Measurements from ENCODE around the gene DDIT4. TPM values are rescaled to one million over a fixed set of nuclear protein-coding genes. Genes with fewer than 3 reads are reported as not detected.

DDIT4 gene
- total and polyA plus RNA-seq, 9 of the 15 experiments (the other 6 are each of a cell fraction or from before 2014, with no cell fraction given): 8.2 to 675 (median 159) TPM

DNA sequence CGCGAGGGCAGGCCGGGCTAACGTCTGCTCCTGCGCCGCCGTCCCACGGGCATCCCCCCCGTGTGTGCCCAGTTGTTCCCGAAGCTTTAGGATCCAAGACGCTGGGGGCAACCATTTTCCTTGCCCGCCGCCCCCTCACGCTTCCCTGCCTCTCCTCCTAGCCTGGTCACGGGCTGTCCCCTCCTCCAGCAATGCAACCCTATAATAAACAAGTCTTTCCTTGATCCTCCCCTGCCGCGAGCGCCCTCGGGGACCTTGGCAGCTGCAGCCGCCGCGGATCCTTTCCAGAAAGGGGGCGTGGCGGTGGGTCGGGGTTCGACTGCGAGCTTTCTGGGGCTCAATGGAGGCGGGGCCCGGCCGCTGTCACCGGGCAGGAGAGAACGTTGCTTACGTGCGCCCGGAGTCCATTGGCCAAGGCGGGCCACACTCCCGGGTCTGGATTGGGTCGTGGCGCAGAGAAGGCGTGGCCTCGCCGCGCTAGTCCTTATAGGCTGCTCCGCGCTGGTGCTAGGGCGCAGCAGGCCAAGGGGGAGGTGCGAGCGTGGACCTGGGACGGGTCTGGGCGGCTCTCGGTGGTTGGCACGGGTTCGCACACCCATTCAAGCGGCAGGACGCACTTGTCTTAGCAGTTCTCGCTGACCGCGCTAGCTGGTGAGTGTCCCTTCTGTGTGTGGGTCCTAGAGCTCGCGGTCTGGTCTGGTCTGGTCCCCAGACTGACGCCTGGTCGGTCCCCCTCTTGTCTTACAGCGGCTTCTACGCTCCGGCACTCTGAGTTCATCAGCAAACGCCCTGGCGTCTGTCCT, at the start of gene DDIT4 (continued):
- TF ChIP-seq, protein P1, sequence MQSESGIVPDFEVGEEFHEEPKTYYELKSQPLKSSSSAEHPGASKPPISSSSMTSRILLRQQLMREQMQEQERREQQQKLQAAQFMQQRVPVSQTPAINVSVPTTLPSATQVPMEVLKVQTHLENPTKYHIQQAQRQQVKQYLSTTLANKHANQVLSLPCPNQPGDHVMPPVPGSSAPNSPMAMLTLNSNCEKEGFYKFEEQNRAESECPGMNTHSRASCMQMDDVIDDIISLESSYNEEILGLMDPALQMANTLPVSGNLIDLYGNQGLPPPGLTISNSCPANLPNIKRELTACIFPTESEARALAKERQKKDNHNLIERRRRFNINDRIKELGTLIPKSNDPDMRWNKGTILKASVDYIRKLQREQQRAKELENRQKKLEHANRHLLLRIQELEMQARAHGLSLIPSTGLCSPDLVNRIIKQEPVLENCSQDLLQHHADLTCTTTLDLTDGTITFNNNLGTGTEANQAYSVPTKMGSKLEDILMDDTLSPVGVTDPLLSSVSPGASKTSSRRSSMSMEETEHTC (IDR thresholded peaks at IDR 0.05): no peak
- TF ChIP-seq SIN3A (IDR thresholded peaks at IDR 0.05; ENCODE audit: borderline replicate concordance in 2 of 2, control insufficient read depth in 1 of 2, low read depth in 2 of 2, low read length in 2 of 2): peak; percentile 63 to 73
- TF ChIP-seq MAZ (CRISPR knock-in tag; conservative IDR thresholded peaks at IDR 0.05 in 1 of 2, IDR thresholded peaks at IDR 0.05 in 1 of 2): peak; percentile 86 to 93
- TF ChIP-seq, protein P2, sequence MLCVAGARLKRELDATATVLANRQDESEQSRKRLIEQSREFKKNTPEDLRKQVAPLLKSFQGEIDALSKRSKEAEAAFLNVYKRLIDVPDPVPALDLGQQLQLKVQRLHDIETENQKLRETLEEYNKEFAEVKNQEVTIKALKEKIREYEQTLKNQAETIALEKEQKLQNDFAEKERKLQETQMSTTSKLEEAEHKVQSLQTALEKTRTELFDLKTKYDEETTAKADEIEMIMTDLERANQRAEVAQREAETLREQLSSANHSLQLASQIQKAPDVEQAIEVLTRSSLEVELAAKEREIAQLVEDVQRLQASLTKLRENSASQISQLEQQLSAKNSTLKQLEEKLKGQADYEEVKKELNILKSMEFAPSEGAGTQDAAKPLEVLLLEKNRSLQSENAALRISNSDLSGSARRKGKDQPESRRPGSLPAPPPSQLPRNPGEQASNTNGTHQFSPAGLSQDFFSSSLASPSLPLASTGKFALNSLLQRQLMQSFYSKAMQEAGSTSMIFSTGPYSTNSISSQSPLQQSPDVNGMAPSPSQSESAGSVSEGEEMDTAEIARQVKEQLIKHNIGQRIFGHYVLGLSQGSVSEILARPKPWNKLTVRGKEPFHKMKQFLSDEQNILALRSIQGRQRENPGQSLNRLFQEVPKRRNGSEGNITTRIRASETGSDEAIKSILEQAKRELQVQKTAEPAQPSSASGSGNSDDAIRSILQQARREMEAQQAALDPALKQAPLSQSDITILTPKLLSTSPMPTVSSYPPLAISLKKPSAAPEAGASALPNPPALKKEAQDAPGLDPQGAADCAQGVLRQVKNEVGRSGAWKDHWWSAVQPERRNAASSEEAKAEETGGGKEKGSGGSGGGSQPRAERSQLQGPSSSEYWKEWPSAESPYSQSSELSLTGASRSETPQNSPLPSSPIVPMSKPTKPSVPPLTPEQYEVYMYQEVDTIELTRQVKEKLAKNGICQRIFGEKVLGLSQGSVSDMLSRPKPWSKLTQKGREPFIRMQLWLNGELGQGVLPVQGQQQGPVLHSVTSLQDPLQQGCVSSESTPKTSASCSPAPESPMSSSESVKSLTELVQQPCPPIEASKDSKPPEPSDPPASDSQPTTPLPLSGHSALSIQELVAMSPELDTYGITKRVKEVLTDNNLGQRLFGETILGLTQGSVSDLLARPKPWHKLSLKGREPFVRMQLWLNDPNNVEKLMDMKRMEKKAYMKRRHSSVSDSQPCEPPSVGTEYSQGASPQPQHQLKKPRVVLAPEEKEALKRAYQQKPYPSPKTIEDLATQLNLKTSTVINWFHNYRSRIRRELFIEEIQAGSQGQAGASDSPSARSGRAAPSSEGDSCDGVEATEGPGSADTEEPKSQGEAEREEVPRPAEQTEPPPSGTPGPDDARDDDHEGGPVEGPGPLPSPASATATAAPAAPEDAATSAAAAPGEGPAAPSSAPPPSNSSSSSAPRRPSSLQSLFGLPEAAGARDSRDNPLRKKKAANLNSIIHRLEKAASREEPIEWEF (CRISPR knock-in tag; IDR thresholded peaks at IDR 0.05): no peak
- peak; percentile 39; the same call in 1 of the 2 replicates for TF ChIP-seq JUND (IDR thresholded peaks at IDR 0.05; ENCODE audit: borderline replicate concordance, low read depth, low read length)
- TF ChIP-seq JUND (tag; IDR thresholded peaks at IDR 0.05; ENCODE audit: borderline replicate concordance, low read depth, low read length): no peak
- TF ChIP-seq RAD51 (IDR thresholded peaks at IDR 0.05; ENCODE audit: borderline replicate concordance, low read depth): no peak
- peak; percentile 100 for TF ChIP-seq ZNF12 (CRISPR knock-in tag; IDR thresholded peaks at IDR 0.05)
- no peak for TF ChIP-seq CHD4 (IDR thresholded peaks at IDR 0.05; ENCODE audit: insufficient read depth, insufficient replicate concordance, low read depth, low read length, poor library complexity, severe bottlenecking)
- TF ChIP-seq, protein P3, sequence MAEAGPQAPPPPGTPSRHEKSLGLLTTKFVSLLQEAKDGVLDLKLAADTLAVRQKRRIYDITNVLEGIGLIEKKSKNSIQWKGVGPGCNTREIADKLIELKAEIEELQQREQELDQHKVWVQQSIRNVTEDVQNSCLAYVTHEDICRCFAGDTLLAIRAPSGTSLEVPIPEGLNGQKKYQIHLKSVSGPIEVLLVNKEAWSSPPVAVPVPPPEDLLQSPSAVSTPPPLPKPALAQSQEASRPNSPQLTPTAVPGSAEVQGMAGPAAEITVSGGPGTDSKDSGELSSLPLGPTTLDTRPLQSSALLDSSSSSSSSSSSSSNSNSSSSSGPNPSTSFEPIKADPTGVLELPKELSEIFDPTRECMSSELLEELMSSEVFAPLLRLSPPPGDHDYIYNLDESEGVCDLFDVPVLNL (CRISPR knock-in tag; IDR thresholded peaks at IDR 0.05; ENCODE audit: low read depth): no peak
- TF ChIP-seq PRPF4 (IDR thresholded peaks at IDR 0.05; ENCODE audit: insufficient read depth, low read depth, low read length, poor library complexity, severe bottlenecking): peak; percentile 92
- TF ChIP-seq ELF1 (tag; IDR thresholded peaks at IDR 0.05): no peak
- TF ChIP-seq, protein P4, sequence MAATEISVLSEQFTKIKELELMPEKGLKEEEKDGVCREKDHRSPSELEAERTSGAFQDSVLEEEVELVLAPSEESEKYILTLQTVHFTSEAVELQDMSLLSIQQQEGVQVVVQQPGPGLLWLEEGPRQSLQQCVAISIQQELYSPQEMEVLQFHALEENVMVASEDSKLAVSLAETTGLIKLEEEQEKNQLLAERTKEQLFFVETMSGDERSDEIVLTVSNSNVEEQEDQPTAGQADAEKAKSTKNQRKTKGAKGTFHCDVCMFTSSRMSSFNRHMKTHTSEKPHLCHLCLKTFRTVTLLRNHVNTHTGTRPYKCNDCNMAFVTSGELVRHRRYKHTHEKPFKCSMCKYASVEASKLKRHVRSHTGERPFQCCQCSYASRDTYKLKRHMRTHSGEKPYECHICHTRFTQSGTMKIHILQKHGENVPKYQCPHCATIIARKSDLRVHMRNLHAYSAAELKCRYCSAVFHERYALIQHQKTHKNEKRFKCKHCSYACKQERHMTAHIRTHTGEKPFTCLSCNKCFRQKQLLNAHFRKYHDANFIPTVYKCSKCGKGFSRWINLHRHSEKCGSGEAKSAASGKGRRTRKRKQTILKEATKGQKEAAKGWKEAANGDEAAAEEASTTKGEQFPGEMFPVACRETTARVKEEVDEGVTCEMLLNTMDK (IDR thresholded peaks at IDR 0.05; ENCODE audit: borderline replicate concordance, insufficient read depth, low read depth, low read length, poor library complexity, severe bottlenecking): no peak
- TF ChIP-seq HIVEP1 (CRISPR knock-in tag; IDR thresholded peaks at IDR 0.05): peak; percentile 82; the same call in 1 of the 2 replicates
